Right hindlimb (tissue), 1 donor: ENCODE data around the gene UBE2F.

Experiments used
- DNase-seq: peaks from one replicate; pipeline ENCODE4 v3.0.0-alpha.2; 2018

The UBE2F gene, protein sequence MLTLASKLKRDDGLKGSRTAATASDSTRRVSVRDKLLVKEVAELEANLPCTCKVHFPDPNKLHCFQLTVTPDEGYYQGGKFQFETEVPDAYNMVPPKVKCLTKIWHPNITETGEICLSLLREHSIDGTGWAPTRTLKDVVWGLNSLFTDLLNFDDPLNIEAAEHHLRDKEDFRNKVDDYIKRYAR

DNA sequence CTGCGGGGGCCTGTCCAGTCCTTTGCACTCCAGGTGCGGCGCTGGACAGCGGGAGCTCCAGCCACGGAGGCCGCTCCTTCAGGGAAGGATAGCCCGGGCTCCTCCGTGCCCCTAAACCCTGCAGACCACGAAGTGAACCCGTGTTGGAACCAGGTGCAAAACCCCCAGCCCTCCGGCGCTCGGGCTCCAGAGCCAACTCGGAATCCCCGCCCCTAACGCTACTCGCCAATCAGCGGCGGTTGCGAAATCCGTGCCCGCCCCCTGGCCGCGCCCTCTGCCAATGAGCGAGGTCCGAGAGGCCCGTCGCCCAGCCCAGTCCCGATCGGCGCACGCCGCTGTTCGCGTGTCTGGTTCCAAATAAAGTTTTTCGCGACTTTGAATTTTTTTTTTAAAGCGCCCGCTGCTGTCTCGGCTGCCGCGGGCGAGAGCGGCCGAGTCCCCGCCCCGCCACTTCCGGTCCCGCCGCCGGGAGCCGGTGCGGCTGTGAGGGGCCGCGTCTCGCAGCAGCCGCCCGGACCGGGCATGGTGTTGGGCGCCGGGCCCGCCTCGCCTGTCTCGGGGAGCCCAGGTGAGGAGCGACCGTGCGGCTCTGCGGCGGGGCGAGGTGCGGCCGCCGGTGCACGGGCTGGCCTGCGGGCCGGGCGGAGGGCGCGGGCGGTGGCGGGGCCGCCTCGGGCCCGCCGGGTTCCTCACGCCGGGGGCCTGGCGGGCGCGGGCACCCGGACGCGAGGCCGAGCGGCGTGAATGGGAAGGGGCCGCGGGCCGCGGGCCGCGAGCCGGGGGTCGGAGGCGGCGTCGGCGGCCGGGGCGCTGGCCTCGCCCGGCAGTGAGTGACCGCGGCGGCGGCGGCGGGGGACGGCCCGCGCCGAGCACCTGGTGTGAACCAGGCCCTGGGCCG lies at the start of gene UBE2F:
Gene UBE2F (plus strand): TSS at position 450 of the 898 bp plus-strand sequence. CDS start 6,094 bp downstream, outside the sequence.
- DNase-seq: peak; percentile 97

DNA sequence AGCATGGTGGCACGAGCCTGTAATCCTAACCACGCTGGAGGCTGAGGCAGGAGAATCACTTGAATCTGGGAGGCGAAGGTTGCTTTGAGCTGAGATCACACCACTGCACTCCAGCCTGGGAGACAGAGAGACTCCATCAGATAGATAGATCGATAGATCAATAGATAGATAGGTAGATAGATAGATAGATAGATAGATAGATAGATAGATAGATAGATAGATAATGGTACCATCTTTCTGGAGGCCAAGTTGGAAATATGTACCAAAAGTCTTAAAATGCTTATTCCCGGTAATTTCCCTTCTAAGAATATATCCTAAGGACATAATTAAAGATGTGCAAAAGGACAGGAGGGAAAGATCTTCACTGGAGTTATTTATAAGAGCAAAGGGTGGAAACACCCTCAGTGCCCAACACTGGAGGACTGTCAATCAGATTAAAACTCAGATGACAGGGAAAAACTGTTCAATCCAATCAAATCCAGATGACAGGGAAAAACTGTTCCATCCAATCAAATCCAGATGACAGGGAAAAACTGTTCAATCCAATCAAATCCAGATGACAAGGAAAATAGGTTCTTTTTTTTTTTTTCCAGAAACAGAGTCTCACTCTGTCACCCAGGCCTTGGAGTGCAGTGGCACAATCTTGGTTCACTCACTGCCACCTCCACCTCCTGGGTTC lies 49.0 kb upstream of the UBE2F start:
- no peak for DNase-seq

DNA sequence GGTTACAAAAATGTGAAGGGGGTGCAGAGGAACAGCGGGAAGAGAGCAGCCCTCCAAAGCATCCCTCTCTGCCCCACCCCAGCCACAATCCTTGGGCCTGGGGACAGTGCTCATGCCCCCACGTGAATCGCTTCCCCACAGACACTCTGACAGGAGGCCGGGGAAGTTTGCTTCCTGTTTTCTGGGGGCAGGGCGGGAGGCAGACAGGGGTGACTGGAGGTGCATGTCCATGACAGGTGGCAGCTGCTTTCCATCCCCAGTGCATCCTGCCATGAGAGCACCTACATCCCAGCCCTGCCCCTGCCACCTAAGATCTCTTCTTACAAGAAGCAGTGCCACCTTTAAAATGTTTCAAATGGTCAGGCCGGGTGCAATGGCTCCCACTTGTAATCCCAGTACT lies 47.2 kb upstream of the UBE2F start:
- DNase-seq: no peak

DNA sequence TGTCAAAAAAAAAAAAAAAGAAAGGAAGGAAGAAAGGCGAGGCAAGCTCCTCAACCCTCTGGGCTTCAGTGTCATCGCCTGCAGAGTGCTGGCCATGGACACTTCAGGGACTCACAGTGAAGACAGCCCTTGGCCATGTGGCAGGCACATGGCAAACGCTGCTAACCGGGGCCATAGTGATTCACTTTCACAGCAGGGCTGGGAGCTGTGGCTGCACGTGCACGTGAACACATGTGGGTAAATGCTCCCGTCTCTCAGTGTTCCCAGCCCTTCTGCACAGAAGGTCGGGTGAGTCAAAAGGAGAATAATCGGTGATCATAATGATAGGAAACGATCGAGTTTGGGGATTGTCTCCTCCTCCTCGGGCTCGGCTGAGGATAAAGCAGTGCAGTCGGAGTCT lies 46.1 kb upstream of the UBE2F start:
- no peak for DNase-seq

DNA sequence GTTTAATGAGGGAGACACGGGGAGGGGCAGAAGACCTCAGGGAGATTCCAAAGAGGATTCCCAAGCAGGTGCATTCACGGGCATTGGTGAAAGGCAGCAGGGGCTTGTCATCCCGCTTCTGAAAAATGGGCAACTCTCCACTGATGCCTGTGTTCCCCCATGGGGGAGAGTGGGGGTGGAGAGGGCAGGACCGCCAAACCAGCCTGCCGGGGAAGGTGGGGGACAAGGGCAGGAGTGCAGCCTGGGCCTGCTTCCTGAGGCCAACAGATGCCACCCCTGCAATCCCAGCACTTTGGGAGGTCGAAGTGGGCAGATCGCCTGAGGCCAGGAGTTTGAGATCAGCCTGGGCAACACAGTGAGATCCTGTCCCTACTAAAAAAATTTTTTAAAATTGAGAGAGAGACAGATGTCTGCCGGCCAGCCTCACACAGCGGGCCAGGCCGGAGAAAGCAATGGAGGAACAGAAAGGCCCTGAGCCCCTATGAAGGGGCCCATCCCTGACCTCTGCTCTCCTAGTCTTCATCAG lies 44.8 kb upstream of the UBE2F start:
- DNase-seq: no peak

DNA sequence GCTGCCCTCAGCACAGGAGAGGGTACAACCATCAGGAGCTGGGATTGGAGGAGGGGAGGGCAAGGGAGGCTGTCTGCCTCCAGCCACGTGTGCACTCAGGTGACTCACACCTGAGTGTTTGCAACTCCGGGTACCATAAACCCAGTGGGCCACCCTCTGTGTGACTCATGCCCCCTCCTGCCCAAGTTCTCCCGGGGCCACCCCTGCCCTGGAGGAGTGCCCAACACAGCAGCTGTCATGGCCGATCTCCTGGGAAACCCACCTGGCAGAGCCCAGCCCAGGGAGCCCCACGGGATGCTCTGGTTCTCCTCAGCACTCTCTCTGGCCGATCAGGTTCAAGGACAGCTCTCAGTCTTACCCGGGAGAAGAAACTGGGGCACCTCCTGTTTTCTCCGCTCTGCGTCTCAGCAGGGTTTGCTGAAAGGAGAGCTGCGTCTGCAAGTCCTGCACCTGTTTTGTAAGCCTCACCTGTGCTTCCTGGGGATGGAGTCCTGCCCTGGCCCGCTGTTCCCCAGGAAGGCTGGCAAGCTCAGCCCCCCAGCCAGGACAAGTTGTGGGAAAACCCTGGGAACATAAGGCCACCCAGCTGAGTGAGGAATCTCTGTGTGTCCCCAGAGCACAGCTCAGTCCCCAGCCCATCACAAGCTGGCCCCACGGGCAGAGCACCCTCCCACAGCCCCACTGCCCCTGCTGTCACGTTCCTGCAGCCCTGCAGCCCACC lies 44.0 kb upstream of the UBE2F start:
- DNase-seq: no peak

DNA sequence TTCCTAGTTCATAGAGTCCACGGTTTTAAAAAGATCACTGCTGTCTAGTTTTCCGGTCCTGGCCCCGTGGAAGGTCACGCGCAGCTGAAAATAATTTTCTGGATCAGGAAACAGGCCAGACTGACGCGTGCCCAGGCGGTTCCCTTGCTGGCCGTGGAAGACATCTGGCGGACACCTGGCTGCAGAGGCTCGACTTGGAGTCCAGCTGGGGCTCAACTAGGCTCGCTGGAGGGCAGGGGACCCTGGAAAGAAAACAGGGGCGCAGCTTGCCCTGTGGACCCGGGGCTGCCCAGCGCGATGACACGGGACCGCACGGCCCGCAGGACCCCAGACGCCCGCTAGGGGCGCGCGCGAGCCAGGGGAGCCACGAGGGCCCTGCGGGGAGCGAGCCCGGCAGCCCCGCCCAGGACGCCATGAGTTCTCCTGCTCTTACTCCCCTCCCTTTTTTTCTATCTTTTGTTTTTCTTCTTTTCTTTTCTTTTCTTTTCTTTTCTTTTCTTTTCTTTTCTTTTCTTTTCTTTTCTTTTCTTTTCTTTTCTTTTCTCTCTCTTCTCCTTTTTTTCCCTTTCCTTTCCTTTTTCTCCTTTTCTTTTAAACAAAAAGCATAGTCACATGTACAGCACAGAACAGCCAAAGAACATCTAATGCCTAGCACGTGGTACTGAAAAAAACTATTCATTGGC lies 43.2 kb upstream of the UBE2F start:
- DNase-seq: peak; percentile 81

DNA sequence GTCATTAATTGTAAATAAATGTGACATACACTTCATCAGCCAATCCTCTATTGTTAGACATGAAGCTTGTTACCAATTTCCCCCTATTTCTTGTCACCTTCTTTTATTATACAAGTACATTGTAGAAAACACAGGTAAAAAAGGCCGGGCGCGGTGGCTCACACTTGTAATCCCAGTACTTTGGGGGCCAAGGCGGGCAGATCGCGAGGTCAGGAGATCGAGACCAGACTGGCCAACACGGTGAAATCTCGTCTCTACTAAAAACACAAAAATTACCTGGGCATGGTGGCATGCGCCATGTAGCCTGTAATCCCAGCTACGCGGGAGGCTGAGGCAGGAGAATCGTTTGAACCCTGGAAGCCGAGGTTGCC lies 42.7 kb upstream of the UBE2F start:
- DNase-seq: no peak

DNA sequence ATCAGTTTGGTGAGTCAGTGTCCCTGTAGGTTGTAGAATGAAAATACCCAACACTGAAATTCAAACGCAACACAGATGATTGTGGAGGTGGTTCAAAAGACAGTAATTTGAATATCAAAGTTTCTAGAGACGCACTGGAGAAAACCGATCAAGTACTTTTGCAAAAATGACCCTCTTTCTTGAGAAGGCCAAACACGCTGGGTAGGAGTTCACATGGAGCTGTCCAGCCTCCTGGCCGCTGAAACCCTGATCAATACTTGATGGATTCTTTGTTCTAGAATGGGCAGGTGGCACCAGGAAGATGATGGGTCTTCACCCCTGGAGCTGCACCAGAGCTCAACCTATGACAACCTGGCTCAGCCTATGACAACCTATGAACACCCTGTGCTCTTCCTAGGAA lies 39.7 kb upstream of the UBE2F start:
- DNase-seq: no peak

DNA sequence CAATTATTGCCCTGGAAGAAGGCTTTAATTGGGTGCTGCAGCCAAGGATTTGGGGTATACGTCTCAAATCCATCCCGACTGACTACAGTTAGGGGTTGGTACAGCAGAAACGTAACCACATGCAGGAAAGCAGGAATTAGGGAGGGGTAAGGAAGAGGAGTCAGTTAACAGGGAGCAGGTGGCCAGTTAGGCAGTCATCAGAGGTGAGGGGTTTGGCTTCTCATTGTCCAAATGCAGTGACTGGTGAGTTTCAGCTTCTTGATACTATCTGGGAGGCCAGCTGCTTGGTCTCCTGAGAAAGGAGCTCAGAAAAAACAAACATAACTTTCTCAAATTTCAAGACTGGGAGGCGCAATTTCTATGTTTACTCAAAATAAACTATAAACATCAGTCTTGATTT lies 38.8 kb upstream of the UBE2F start:
- no peak for DNase-seq

DNA sequence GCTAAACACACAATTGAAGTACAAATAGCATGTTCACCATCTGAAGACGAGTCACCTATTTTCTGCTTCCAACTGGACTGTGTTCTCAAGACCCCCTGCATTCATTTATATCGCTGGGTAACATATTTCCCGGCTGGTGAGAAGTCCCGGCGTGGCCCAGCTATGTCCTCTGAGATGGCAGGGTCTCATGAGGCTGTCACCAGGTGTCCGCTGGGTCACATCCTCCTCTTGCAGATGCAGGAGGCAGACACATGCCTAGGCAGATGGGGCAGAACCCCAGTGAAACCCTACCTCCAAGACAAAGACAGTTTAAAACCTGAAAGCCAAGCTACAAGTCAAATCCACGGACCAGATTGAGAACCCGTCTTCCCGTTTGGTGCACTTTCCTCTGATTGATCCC lies 36.8 kb upstream of the UBE2F start:
- no peak for DNase-seq

DNA sequence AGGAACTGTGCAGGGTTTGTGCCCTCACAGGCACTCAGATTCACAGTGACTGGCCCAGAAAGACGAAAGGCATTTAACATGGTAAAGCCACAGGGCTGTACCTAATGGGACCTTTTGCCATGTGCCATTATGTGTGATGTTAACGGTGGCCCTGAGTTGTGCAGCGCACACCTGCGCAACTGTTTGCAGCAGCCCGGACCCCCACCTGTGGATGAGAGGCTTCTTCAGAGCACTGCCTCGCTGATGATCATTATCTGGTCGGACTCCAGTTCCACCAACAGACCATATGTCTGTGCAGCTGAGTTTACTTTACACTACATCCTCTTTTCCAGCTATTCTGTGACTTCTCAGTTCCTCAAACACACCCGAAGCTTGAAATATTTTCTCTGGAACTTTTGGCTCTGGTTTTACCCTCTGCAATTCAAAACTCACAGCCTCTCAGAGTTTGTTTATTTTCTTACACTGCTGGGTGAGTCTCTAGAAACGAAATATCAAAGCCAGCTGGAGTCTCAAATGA lies 35.6 kb upstream of the UBE2F start:
- DNase-seq: no peak

DNA sequence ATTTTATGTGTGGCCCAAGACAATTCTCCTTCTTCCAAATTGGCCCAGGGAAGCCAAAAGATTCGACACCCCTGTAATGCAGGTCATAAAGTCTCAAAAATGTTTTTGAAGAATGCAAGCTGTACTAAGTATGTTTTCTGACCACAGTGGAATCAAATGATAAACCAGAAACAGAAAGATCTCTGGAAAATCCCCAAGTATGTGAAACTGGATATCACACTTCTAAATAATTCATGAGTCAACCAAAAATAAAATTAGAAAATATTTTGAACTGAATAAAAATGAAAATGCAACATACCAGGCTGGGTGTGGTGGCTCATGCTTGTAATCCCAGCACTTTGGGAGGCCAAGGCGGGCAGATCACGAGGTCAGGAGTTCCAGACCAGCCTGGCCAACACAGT lies 34.1 kb upstream of the UBE2F start:
- DNase-seq: no peak

DNA sequence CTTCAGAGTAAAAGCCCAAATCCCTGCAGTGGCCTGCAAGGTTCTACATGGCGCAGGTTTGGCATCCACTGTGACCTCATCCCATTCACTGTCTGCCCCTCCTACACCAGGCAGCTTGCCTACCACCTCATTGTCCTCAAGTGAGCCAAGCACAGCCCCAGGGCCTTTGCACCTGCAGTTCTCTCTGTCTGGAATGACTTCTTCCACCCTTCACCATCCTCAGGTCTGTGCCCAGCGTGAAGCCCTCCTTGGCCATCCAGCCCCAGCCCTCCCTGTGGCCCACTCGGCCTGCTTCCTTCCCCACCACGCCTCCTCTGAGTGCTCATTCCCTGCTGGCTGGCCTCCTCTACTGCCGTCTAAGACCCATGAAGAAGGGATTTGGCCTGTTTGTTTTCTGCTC lies 32.6 kb upstream of the UBE2F start:
- DNase-seq: no peak

DNA sequence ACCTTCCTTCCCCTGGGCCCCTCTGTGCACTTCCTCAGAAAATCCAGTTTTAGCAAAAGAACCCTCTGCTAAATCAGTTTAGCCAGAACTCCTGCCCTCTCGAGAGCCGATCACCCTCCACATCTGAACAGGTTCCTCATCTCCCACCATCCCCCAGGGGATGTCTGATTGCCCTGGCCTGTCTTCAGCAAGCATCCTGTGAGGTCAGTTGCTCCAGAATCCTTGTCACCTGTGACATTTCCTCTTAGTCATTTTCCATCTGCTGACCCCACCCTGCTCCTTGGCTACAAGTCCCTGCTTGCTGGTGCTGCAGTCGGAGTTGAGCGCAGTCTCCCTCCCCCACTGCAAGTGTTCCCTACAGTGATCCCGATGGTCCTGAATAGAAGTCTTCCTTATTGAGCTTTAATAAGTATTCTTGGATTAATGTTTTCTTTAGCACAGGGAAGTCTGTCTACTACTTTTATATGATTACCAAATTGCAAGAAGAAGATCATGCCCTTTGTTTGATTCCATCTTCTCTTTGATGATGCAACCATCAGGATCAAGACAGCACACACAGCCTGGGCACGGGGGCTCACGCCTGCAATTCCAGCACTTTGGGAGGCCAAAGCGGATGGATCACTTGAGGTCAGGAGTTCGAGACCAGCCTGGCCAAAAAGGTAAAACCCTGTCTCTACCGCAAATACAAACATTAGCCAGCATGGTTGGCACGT lies 30.9 kb upstream of the UBE2F start:
- DNase-seq: no peak

DNA sequence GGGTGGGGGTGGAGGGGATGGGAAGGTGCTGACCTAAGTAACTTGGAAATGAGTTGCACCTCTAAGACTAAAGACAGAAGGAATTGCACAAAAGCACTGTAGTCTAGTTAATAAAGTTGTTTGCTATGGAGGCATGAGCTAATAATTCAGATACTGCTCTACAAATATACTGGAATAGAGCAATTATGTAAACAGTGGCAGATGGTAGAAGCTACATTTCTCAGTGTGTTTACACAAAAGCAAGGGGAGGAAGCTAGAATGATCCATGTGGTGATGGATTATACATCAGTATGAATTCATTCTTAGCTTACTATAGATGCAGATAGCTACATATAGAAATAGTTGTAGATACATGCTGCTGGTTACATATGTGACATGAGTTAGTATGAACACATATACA lies 27.6 kb upstream of the UBE2F start:
- DNase-seq: no peak

DNA sequence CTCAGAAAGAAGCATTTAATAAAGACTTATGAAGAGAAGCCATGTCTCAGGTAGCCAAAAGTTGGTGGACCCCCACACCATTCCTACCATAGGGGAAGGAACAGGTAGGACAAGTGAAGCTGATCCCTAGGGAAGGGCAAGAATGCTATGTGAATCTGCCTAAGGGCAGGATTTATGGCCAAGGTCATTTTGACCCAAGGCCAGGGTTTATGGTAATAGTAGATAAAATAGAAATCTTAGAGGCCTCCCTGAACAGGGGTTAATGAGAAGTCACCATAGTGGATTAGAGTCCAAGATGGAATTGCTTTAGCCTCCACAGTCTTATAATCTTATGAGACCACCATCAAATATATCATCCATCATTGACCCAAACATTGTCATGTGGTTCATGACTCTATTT lies 26.0 kb upstream of the UBE2F start:
- DNase-seq: no peak

DNA sequence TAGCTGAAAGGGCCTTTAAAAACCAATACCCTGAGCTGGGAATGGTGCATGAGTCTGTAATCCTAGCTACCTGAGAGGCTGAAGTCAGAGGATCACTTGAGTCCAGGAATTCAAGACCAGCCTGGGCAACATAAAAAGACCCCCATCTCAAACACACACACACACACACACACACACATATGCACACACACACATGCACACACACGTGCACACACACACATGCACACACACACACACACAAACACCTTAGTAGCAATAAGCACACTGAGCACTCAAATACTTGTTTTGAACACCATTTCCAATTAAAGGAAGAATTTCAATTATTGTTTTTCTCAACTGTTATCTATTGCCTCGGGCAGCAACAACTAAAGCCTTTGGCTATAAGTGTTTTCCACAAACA lies 25.6 kb upstream of the UBE2F start:
- DNase-seq: no peak

DNA sequence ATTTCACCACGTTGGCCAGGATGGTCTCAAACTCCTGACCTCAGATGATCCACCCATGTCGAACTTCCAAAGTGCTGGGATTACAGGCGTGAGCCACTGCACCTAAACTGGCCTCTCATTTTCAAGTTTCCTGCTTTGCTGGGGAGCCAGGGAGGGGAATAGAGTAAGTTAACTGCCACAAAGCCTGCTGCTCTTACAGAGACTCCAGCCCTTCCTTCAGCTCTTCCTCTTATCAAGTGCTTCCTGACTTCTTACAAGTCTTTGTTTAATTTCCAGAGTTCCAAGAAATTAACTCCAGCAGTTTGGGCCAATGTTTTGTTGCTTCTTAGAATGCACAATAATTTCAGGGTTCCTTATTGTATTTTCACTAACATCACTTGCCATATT lies 24.3 kb upstream of the UBE2F start:
- no peak for DNase-seq

DNA sequence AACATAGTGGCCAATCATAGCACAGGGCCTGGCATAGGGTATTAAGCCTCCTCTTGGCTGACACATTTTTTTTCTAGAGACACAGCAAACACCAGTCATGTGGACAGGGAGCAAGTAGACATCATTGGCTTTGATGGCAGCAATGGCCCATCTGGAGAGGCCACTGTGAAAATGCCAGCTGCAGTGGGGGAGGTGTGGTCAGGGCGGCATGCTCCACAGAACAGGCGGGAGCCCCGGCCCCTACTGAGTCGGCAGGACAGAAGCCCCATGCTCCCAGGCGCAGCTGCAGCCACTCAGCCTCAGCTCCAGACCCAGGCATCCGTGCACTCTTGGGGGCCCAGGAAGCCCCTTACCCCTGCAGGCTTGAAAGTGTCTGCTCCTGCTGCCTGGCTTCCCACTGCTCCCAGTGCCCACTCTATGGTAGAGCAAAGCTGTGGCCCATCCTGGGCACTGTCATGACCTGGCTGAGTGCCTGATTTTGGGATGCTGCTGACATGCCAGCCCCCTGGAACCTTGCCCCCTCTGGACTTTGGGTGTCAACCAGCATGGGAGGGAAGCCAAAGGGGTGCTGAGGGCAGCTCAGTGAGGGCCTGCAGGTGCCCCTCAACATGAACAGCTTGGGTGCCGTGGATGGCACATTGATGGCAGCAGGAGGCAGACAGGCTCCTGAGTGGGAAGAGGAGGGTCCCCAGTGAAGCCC lies 23.3 kb upstream of the UBE2F start:
- DNase-seq: no peak

DNA sequence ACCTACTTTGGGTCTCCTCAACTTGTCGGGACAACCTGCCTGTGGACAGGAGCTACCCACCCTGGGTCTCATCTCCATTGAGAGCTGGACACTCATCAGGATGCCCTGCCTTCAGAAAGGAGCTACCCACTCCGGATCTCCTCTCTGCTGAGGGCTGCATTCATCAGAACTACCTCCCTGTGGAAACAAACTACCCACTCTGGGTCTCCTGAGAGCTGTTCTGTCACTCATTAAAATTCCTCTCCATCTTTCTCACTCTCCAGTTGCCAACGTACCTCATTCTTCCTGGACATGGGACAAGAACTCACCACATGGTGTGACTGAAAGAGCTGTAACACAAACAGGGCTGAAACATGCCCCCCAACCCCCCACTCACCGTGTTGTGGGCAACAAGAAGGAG lies 22.5 kb upstream of the UBE2F start:
- no peak for DNase-seq
